B cell (primary cell): ENCODE measurements around the gene MIPOL1.

Source experiments
- EZH2 ChIP-seq: IDR thresholded peaks from 2 replicates; pipeline ENCODE4 v1.6.1; 2012; ENCODE audit warnings: borderline replicate concordance, low read depth, mild to moderate bottlenecking, moderate library complexity, low read length; ENCODE audit not compliant: insufficient read depth, poor library complexity, severe bottlenecking
- TF ChIP-seq, protein P1 (sequence below): fragments of 200-600 bp; IDR thresholded peaks from one replicate; pipeline ENCODE4 v1.8.0; 2022; ENCODE audit warnings: antibody characterized with exemption, mild to moderate bottlenecking

DNA sequence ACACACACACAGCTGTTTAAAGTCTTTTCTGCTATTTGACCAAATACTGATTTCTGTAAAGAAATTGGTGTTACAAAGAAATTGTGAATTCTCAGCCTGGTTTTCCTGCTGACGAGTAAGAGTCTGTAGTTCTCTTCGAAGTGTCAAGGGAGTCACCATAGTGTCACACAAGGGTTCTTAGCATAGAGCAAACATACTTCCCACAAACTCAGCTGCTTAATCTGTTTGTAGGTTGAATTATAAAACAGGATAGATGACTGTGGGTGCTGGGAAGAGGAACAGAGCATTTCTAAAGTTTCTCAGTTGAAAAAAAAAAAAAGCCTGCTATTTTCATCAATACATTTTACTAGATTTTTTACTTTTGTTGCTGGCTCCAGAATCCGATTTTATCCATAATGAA, 314.4 kb downstream of the MIPOL1 start:
- TF ChIP-seq, protein P1, sequence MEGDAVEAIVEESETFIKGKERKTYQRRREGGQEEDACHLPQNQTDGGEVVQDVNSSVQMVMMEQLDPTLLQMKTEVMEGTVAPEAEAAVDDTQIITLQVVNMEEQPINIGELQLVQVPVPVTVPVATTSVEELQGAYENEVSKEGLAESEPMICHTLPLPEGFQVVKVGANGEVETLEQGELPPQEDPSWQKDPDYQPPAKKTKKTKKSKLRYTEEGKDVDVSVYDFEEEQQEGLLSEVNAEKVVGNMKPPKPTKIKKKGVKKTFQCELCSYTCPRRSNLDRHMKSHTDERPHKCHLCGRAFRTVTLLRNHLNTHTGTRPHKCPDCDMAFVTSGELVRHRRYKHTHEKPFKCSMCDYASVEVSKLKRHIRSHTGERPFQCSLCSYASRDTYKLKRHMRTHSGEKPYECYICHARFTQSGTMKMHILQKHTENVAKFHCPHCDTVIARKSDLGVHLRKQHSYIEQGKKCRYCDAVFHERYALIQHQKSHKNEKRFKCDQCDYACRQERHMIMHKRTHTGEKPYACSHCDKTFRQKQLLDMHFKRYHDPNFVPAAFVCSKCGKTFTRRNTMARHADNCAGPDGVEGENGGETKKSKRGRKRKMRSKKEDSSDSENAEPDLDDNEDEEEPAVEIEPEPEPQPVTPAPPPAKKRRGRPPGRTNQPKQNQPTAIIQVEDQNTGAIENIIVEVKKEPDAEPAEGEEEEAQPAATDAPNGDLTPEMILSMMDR, result no peak
- TF ChIP-seq EZH2, result no peak
